NCI-H1105 (cell line): ENCODE measurements around the gene PFKFB4.

ENCODE experiments used
- DNase-seq: peaks from one replicate; lab custom pipeline; 2025; lab: John Stamatoyannopoulos, UW

Gene PFKFB4

GRCh38 chr3:48556796-48557626, at the start of gene PFKFB4:
Gene PFKFB4 (minus strand): TSS chr3:48556803. CDS start chr3:48556777, 26 bp downstream.
- peak; percentile 92 for DNase-seq

- DNase-seq: no peak
Observed at GRCh38 chr3:48601622-48601994, 45.0 kb upstream of the PFKFB4 start.

GRCh38 chr3:48600711-48601621, 44.4 kb upstream of the PFKFB4 start:
- DNase-seq: no peak

GRCh38 chr3:48599509-48600285, 43.1 kb upstream of the PFKFB4 start:
- no peak for DNase-seq

- no peak for DNase-seq
Observed at GRCh38 chr3:48599077-48599501, 42.5 kb upstream of the PFKFB4 start.

GRCh38 chr3:48598323-48599076, 41.9 kb upstream of the PFKFB4 start:
- no peak for DNase-seq

GRCh38 chr3:48597408-48597800, 40.8 kb upstream of the PFKFB4 start:
- DNase-seq: no peak

- no peak for DNase-seq
Observed at GRCh38 chr3:48596676-48597407, 40.2 kb upstream of the PFKFB4 start.

GRCh38 chr3:48596157-48596556, 39.6 kb upstream of the PFKFB4 start:
- DNase-seq: no peak

- no peak for DNase-seq
Observed at GRCh38 chr3:48595526-48596121, 39.0 kb upstream of the PFKFB4 start.

GRCh38 chr3:48595075-48595525, 38.5 kb upstream of the PFKFB4 start, which contains the start of gene COL7A1:
Gene COL7A1 (minus strand): TSS chr3:48595329. CDS start chr3:48595159, 170 bp downstream.
- no peak for DNase-seq

GRCh38 chr3:48594417-48595049, 37.9 kb upstream of the PFKFB4 start:
- no peak for DNase-seq

- no peak for DNase-seq
Observed at GRCh38 chr3:48593337-48593736, 36.7 kb upstream of the PFKFB4 start.

- no peak for DNase-seq
Observed at GRCh38 chr3:48592519-48593087, 36.0 kb upstream of the PFKFB4 start.

GRCh38 chr3:48591886-48592518, 35.4 kb upstream of the PFKFB4 start:
- no peak for DNase-seq

- no peak for DNase-seq
Observed at GRCh38 chr3:48591436-48591835, 34.8 kb upstream of the PFKFB4 start.

- no peak for DNase-seq
Observed at GRCh38 chr3:48588230-48588629, 31.6 kb upstream of the PFKFB4 start.

- DNase-seq: no peak
Observed at GRCh38 chr3:48587686-48588085, 31.1 kb upstream of the PFKFB4 start.

- no peak for DNase-seq
Observed at GRCh38 chr3:48585411-48585810, 28.8 kb upstream of the PFKFB4 start.
